Panc1 (cell line): Measurements from ENCODE around the gene RNU2-63P. TPM values are rescaled to one million over a fixed set of nuclear protein-coding genes. Genes with fewer than 3 reads are reported as not detected.

Experiments
- ATAC-seq: fragments of 200-7000 bp; cut with Tn5 transposase; 2 replicates; pipeline ENCODE4 v1.9.1; 2020; ENCODE audit warnings: mild to moderate bottlenecking, moderate library complexity
- BruUV-seq: library from RNA; stranded (reverse); fragments of 400-500 nt; replicated peaks from 2 replicates; lab custom pipeline; 2021; lab: Mats Ljungman, UMichigan
- CTCF ChIA-PET: fragments of 300-600 bp; sonication (Branson Sonifier 250); formaldehyde crosslinking; loops from one replicate; lab custom pipeline; 2022; ENCODE audit warnings: antibody characterized with exemption; lab: Charles Lee
- POLR2A ChIA-PET: fragments of 300-600 bp; sonication (Branson Sonifier 250); formaldehyde crosslinking; loops from one replicate; lab custom pipeline; 2022; ENCODE audit warnings: antibody characterized with exemption; lab: Charles Lee
- DNase-seq: peaks from one replicate; pipeline ENCODE4 v3.0.0-alpha.2; 2010; ENCODE audit warnings: low read depth, low spot score
- H3K27ac ChIP-seq: 2 replicates; pipeline ENCODE4 v1.5.1; 2011; ENCODE audit warnings: mild to moderate bottlenecking, low read length, inconsistent platforms
- H3K27me3 ChIP-seq: fragments of 200-500 bp; sonication (Bioruptor generic); 2 replicates; pipeline ENCODE4 v1.6.0; 2014; ENCODE audit warnings: low read length, inconsistent platforms; ENCODE audit not compliant: control insufficient read depth, insufficient read depth
- H3K36me3 ChIP-seq: fragments of 200-500 bp; sonication (Bioruptor generic); 2 replicates; pipeline ENCODE4 v1.5.1; 2014; ENCODE audit warnings: inconsistent platforms, mild to moderate bottlenecking, low read length, moderate library complexity; ENCODE audit not compliant: control insufficient read depth, insufficient read depth
- H3K4me1 ChIP-seq: 2 replicates; pipeline ENCODE4 v1.5.1; 2011; ENCODE audit warnings: inconsistent platforms, mild to moderate bottlenecking, low read length, moderate library complexity; ENCODE audit not compliant: control insufficient read depth, insufficient read depth
- H3K4me3 ChIP-seq, 2 experiments: 2 replicates each; pipeline ENCODE4 v1.5.1; 2011 to 2012; ENCODE audit warnings: low read depth in 2 of 2, low read length in 2 of 2, mild to moderate bottlenecking in 2 of 2, inconsistent platforms in 1 of 2, moderate library complexity in 1 of 2
- H3K9me3 ChIP-seq: fragments of 200-500 bp; sonication (Bioruptor generic); 2 replicates; pipeline ENCODE4 v1.5.1; 2014; ENCODE audit warnings: low read depth, mild to moderate bottlenecking, inconsistent platforms, low read length, moderate library complexity; ENCODE audit not compliant: control insufficient read depth, insufficient read depth
- CTCF ChIP-seq: fragments of 450-650 bp; IDR thresholded peaks from 2 replicates; pipeline ENCODE4 v1.5.1; 2017; ENCODE audit warnings: mild to moderate bottlenecking
- POLR2AphosphoS5 ChIP-seq: IDR thresholded peaks from 2 replicates; pipeline ENCODE4 v1.6.1; 2012; ENCODE audit warnings: mild to moderate bottlenecking, low read depth, low read length, moderate library complexity
- REST ChIP-seq, 2 experiments: IDR thresholded peaks; 2 replicates each; pipeline ENCODE4 v1.6.1; 2011 to 2012; ENCODE audit warnings: low read depth in 2 of 2, control low read depth in 1 of 2, low read length in 1 of 2, mild to moderate bottlenecking in 1 of 2, moderate library complexity in 1 of 2; ENCODE audit not compliant: insufficient read depth in 1 of 2
- SIN3A ChIP-seq: IDR thresholded peaks from 2 replicates; pipeline ENCODE4 v1.6.1; 2012; ENCODE audit warnings: low read depth, mild to moderate bottlenecking, low read length, moderate library complexity, borderline replicate concordance; ENCODE audit not compliant: insufficient read depth
- TCF7L2 ChIP-seq: IDR thresholded peaks from 2 replicates; pipeline ENCODE4 v1.6.1; 2011; ENCODE audit warnings: mild to moderate bottlenecking, low read depth, low read length, inconsistent platforms
- in situ Hi-C: cut with HindIII; loops from 2 replicates; pipeline ENCODE4 v1.10.0; 2016; ENCODE audit warnings: low sequenced_read_pairs, low pct_unique_long_range_greater_than_20kb
- intact Hi-C: fragments of 100-400 bp; cut with micrococcal nuclease; formaldehyde crosslinking; loops from one replicate; pipeline ENCODE4 v1.10.0; 2022; ENCODE audit not compliant: unreplicated experiment
- total RNA-seq: library from RNA; stranded (reverse); gene quantifications from one replicate; pipeline ENCODE4 v1.2.1, GENCODE V29; 2021; ENCODE audit not compliant: unreplicated experiment

RNU2-63P gene
- total RNA-seq, 1 experiment from 2014 or later = 14.0 TPM

GRCh38 chr2:88051792-88052191, 35.4 kb upstream of the RNU2-63P start:
- in situ Hi-C loops = no loop called here
- CTCF ChIA-PET = no interaction called here
- intact Hi-C loops = no loop called here

GRCh38 chr2:88049622-88050021, 33.3 kb upstream of the RNU2-63P start:
- ChIA-PET POLR2A (no interaction called here), CTCF (interaction anchor here (0.7 kb wide), 1 partner anchor 53 kb away, joined by 4 read pairs; no protein-coding TSS in a partner anchor)
- BruUV-seq = no TSS peak
- no peak for DNase-seq
- no peaks in the 10 kb centered on the region for H3K27me3 ChIP-seq
- in situ Hi-C loops = no loop called here
- no peak for TF ChIP-seq POLR2AphosphoS5
- TF ChIP-seq SIN3A = no peak
- TF ChIP-seq TCF7L2 = no peak
- no peak for TF ChIP-seq CTCF
- TF ChIP-seq REST (IDR thresholded peaks at IDR 0.05; ENCODE audit: insufficient read depth in 1 of 2, low read depth in 2 of 2, low read length in 1 of 2) = no peak
- ATAC-seq = no peak
- intact Hi-C loops = no loop called here
- 0 out of 2 replicates have a peak, but pooled peaks cover 2% of the 10 kb centered on the region for H3K36me3 ChIP-seq
- H3K27ac ChIP-seq = no peak overlapping the region
- H3K4me3 ChIP-seq = no peak overlapping the region
- H3K9me3 ChIP-seq = no peaks in the 10 kb centered on the region
- H3K4me1 ChIP-seq = peaks cover 11% of the 10 kb centered on the region; the same call in 1 of the 2 replicates

More at GRCh38 chr2:88051792-88052191, 35.4 kb upstream of the RNU2-63P start:
- Histone ChIP-seq H3K27ac (no peak overlapping the region), H3K36me3 (0 out of 2 replicates have a peak, but pooled peaks cover 2% of the 10 kb centered on the region), H3K4me3 (no peak overlapping the region), H3K27me3 (no peaks in the 10 kb centered on the region), H3K4me1 (peaks cover 15% of the 10 kb centered on the region; the same call in 1 of the 2 replicates), H3K9me3 (no peaks in the 10 kb centered on the region)
- POLR2A ChIA-PET = no interaction called here
- BruUV-seq = no TSS peak
- TF ChIP-seq TCF7L2 (no peak), CTCF (no peak), REST (IDR thresholded peaks at IDR 0.05; ENCODE audit: insufficient read depth in 1 of 2, low read depth in 2 of 2, low read length in 1 of 2) (no peak), POLR2AphosphoS5 (no peak; the same call in 1 of the 2 replicates), SIN3A (no peak)
- DNase-seq (no peak), ATAC-seq (no peak)
